HepG2 (cell line): ENCODE results near the gene U2SURP. TPM values are rescaled to one million over a fixed set of nuclear protein-coding genes. Genes with fewer than 3 reads are reported as not detected.

Experiments used
- BHLHE40 ChIP-seq: IDR thresholded peaks from 2 replicates; pipeline ENCODE4 v1.6.1; 2011; ENCODE audit warnings: low read length, improper control_type of control experiment
- CCAR2 ChIP-seq: fragments of 200-400 bp; formaldehyde crosslinking; optimal IDR thresholded peaks from 2 replicates; pipeline ENCODE3; 2018; ENCODE audit warnings: low read depth, mild to moderate bottlenecking, low read length, moderate library complexity
- ETV6 ChIP-seq: sonication (generic); formaldehyde crosslinking; conservative IDR thresholded peaks from 2 replicates; pipeline ENCODE4 v1.4.0; 2020; ENCODE audit warnings: missing genetic modification reagents
- FOXJ3 ChIP-seq: sonication (generic); formaldehyde crosslinking; IDR thresholded peaks from 2 replicates; pipeline ENCODE4 v1.4.0; 2020; ENCODE audit warnings: missing genetic modification reagents, mild to moderate bottlenecking, borderline replicate concordance
- HNRNPK ChIP-seq: fragments of 200-400 bp; formaldehyde crosslinking; IDR thresholded peaks from 2 replicates; pipeline ENCODE4 v1.6.1; 2018; ENCODE audit warnings: low read length, low read depth, moderate library complexity, mild to moderate bottlenecking; ENCODE audit not compliant: poor library complexity, severe bottlenecking
- HNRNPL ChIP-seq: fragments of 200-400 bp; formaldehyde crosslinking; IDR thresholded peaks from 2 replicates; pipeline ENCODE4 v1.6.1; 2017; ENCODE audit warnings: mild to moderate bottlenecking, low read depth, low read length
- IRX3 ChIP-seq: sonication (generic); formaldehyde crosslinking; IDR thresholded peaks from 2 replicates; pipeline ENCODE4 v1.8.1; 2023; ENCODE audit warnings: mild to moderate bottlenecking, low read depth, missing genetic modification reagents, borderline replicate concordance
- KLF16 ChIP-seq, 2 experiments: sonication (generic) in 1 of 2; formaldehyde crosslinking in 1 of 2; IDR thresholded peaks; 2 replicates each; pipeline versions ENCODE4 v1.6.1 to v1.8.0; 2016 to 2023; ENCODE audit warnings: missing genetic modification reagents in 2 of 2, missing compliant biosample characterization in 1 of 2
- NFIC ChIP-seq: IDR thresholded peaks from 2 replicates; pipeline ENCODE4 v1.6.1; 2012; ENCODE audit warnings: mild to moderate bottlenecking, low read length, inconsistent platforms
- PHF8 ChIP-seq: sonication (generic); formaldehyde crosslinking; IDR thresholded peaks from 2 replicates; pipeline ENCODE4 v1.5.0; 2020; ENCODE audit warnings: missing genetic modification reagents
- RBAK ChIP-seq: sonication (generic); formaldehyde crosslinking; IDR thresholded peaks from 2 replicates; pipeline ENCODE4 v1.5.1; 2020; ENCODE audit warnings: mild to moderate bottlenecking, missing genetic modification reagents
- RELA ChIP-seq: sonication (generic); formaldehyde crosslinking; IDR thresholded peaks from 2 replicates; pipeline ENCODE4 v1.4.0; 2020; ENCODE audit warnings: missing genetic modification reagents
- REXO4 ChIP-seq: sonication (generic); formaldehyde crosslinking; IDR thresholded peaks from 2 replicates; pipeline ENCODE4 v1.8.0; 2022; ENCODE audit warnings: missing genetic modification reagents, mild to moderate bottlenecking, borderline replicate concordance
- RXRA ChIP-seq: sonication (generic); formaldehyde crosslinking; IDR thresholded peaks from 2 replicates; pipeline ENCODE4 v1.5.1; 2020; ENCODE audit warnings: missing genetic modification reagents
- SMAD3 ChIP-seq: sonication (generic); formaldehyde crosslinking; IDR thresholded peaks from 2 replicates; pipeline ENCODE4 v1.4.0; 2020; ENCODE audit warnings: missing genetic modification reagents
- YY1 ChIP-seq: IDR thresholded peaks from 2 replicates; pipeline ENCODE4 v1.6.1; 2011; ENCODE audit warnings: low read length, low read depth, moderate library complexity, mild to moderate bottlenecking; ENCODE audit not compliant: insufficient read depth, insufficient replicate concordance
- ZNF552 ChIP-seq: sonication (generic); formaldehyde crosslinking; IDR thresholded peaks from 2 replicates; pipeline ENCODE4 v1.9.0; 2022; ENCODE audit warnings: missing genetic modification reagents, mild to moderate bottlenecking, borderline replicate concordance
- ZNF614 ChIP-seq: IDR thresholded peaks from 2 replicates; pipeline ENCODE4 v1.6.1; 2018; ENCODE audit warnings: missing biosample characterization, missing genetic modification reagents, inconsistent platforms, borderline replicate concordance
- ZNF83 ChIP-seq: sonication (generic); formaldehyde crosslinking; IDR thresholded peaks from 2 replicates; pipeline ENCODE4 v1.4.0; 2020; ENCODE audit warnings: missing genetic modification reagents, mild to moderate bottlenecking, borderline replicate concordance
- polyA plus RNA-seq, 8 experiments: library from polyadenylated mRNA; depleted of rRNA in 3 of 8; stranded (reverse) in 7 of 8; unstranded in 1 of 8; fragments of >200 nt; fragmentation: Illumina TruSeq in 4 of 8; extraction: Trizol in 4 of 8; gene quantifications; 2 replicates each; pipeline versions ENCODE4 v1.2.1 to v1.2.3, GENCODE V29; 2011 to 2016; ENCODE audit warnings: low read depth in 4 of 8, missing spikeins in 1 of 8, mixed read lengths in 1 of 8; ENCODE audit not compliant: insufficient read depth in 1 of 8
- total RNA-seq, 5 experiments: library from RNA; depleted of rRNA; stranded (reverse); fragments of >200 nt; fragmentation: Illumina TruSeq; extraction: Trizol; gene quantifications; 2 replicates each; pipeline ENCODE4 v1.2.3, GENCODE V29; 2016; ENCODE audit warnings: low read depth in 1 of 5
- TF ChIP-seq, protein P1 (sequence below): sonication (generic); formaldehyde crosslinking; IDR thresholded peaks from 2 replicates; pipeline ENCODE4 v1.4.0; 2020; ENCODE audit warnings: low read depth, missing genetic modification reagents
- TF ChIP-seq, protein P2 (sequence below): sonication (generic); formaldehyde crosslinking; IDR thresholded peaks from 2 replicates; pipeline ENCODE4 v1.4.0; 2020; ENCODE audit warnings: low read depth, mild to moderate bottlenecking, missing genetic modification reagents
- TF ChIP-seq, protein P3 (sequence below): IDR thresholded peaks from 2 replicates; pipeline ENCODE4 v1.6.1; 2012; ENCODE audit warnings: low read depth, low read length, improper control_type of control experiment

The U2SURP gene
- total and polyA plus RNA-seq, 2 of the 13 experiments (the other 11 are each of a cell fraction or from before 2014, with no cell fraction given) = 55.9 to 173 TPM

- TF ChIP-seq, protein P1, sequence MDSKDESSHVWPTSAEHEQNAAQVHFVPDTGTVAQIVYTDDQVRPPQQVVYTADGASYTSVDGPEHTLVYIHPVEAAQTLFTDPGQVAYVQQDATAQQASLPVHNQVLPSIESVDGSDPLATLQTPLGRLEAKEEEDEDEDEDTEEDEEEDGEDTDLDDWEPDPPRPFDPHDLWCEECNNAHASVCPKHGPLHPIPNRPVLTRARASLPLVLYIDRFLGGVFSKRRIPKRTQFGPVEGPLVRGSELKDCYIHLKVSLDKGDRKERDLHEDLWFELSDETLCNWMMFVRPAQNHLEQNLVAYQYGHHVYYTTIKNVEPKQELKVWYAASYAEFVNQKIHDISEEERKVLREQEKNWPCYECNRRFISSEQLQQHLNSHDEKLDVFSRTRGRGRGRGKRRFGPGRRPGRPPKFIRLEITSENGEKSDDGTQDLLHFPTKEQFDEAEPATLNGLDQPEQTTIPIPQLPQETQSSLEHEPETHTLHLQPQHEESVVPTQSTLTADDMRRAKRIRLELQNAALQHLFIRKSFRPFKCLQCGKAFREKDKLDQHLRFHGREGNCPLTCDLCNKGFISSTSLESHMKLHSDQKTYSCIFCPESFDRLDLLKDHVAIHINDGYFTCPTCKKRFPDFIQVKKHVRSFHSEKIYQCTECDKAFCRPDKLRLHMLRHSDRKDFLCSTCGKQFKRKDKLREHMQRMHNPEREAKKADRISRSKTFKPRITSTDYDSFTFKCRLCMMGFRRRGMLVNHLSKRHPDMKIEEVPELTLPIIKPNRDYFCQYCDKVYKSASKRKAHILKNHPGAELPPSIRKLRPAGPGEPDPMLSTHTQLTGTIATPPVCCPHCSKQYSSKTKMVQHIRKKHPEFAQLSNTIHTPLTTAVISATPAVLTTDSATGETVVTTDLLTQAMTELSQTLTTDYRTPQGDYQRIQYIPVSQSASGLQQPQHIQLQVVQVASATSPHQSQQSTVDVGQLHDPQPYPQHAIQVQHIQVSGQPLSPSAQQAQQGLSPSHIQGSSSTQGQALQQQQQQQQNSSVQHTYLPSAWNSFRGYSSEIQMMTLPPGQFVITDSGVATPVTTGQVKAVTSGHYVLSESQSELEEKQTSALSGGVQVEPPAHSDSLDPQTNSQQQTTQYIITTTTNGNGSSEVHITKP (CRISPR knock-in tag) = peak; percentile 77; the same call in 1 of the 2 replicates
- TF ChIP-seq RXRA (CRISPR knock-in tag) (peak; percentile 80), ZNF552 (CRISPR knock-in tag) (peak; percentile 52; the same call in 1 of the 2 replicates), CCAR2 (peak; percentile 48), IRX3 (CRISPR knock-in tag) (no peak; the same call in 1 of the 2 replicates), REXO4 (no peak), KLF16 (CRISPR knock-in tag; IDR thresholded peaks at IDR 0.05) (peak in 1 of 2 experiments; percentile 97; a peak in 2 of 4 replicates), FOXJ3 (CRISPR knock-in tag) (peak; percentile 50; the same call in 1 of the 2 replicates), PHF8 (CRISPR knock-in tag) (peak; percentile 98), ETV6 (CRISPR knock-in tag) (no peak), NFIC (peak; percentile 36; the same call in 1 of the 2 replicates), ZNF614 (CRISPR knock-in tag) (peak; percentile 94), HNRNPK (no peak), ZNF83 (CRISPR knock-in tag) (no peak), HNRNPL (peak; percentile 46; the same call in 1 of the 2 replicates), RBAK (CRISPR knock-in tag) (no peak), YY1 (peak; percentile 97), RELA (CRISPR knock-in tag) (no peak), SMAD3 (CRISPR knock-in tag) (peak; percentile 83; the same call in 1 of the 2 replicates), BHLHE40 (peak; percentile 100)
- TF ChIP-seq, protein P2, sequence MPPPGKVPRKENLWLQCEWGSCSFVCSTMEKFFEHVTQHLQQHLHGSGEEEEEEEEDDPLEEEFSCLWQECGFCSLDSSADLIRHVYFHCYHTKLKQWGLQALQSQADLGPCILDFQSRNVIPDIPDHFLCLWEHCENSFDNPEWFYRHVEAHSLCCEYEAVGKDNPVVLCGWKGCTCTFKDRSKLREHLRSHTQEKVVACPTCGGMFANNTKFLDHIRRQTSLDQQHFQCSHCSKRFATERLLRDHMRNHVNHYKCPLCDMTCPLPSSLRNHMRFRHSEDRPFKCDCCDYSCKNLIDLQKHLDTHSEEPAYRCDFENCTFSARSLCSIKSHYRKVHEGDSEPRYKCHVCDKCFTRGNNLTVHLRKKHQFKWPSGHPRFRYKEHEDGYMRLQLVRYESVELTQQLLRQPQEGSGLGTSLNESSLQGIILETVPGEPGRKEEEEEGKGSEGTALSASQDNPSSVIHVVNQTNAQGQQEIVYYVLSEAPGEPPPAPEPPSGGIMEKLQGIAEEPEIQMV (CRISPR knock-in tag) = peak; percentile 79; the same call in 1 of the 2 replicates
- TF ChIP-seq, protein P3, sequence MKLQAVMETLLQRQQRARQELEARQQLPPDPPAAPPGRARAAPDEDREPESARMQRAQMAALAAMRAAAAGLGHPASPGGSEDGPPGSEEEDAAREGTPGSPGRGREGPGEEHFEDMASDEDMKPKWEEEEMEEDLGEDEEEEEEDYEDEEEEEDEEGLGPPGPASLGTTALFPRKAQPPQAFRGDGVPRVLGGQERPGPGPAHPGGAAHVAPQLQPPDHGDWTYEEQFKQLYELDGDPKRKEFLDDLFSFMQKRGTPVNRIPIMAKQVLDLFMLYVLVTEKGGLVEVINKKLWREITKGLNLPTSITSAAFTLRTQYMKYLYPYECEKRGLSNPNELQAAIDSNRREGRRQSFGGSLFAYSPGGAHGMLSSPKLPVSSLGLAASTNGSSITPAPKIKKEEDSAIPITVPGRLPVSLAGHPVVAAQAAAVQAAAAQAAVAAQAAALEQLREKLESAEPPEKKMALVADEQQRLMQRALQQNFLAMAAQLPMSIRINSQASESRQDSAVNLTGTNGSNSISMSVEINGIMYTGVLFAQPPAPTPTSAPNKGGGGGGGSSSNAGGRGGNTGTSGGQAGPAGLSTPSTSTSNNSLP = peak; percentile 70
These were observed at the start of gene U2SURP (continued) for GRCh38 chr3:143001369-143002082.
